Fibroblast of lung (primary cell): ENCODE measurements around the gene OR4X2. TPM values are rescaled to one million over a fixed set of nuclear protein-coding genes. Genes with fewer than 3 reads are reported as not detected.

Source experiments
- DNase-seq, 2 donors: peaks; one replicate each; pipeline versions ENCODE4 v3.0.0 to v3.0.0-alpha.2; 2010; ENCODE audit warnings: low read depth in 2 of 2
- H2AFZ ChIP-seq: 2 replicates; pipeline ENCODE4 v1.5.1; 2012; ENCODE audit warnings: low read length, control low read depth, inconsistent platforms
- H3K27ac ChIP-seq: 2 replicates; pipeline ENCODE4 v1.5.1; 2011; ENCODE audit warnings: low read length, control low read depth; ENCODE audit not compliant: insufficient read depth
- H3K27me3 ChIP-seq: 2 replicates; pipeline ENCODE4 v1.5.1; 2011; ENCODE audit warnings: mild to moderate bottlenecking, low read length; ENCODE audit not compliant: control insufficient read depth, insufficient read depth
- H3K36me3 ChIP-seq: 2 replicates; pipeline ENCODE4 v1.5.1; 2011; ENCODE audit warnings: low read length; ENCODE audit not compliant: control insufficient read depth, insufficient read depth
- H3K4me1 ChIP-seq: 2 replicates; pipeline ENCODE4 v1.5.1; 2011; ENCODE audit warnings: low read length; ENCODE audit not compliant: control insufficient read depth, insufficient read depth; ENCODE audit errors: extremely low read depth
- H3K4me2 ChIP-seq: 2 replicates; pipeline ENCODE4 v1.5.1; 2011; ENCODE audit warnings: low read length, control low read depth; ENCODE audit not compliant: insufficient read depth; ENCODE audit errors: extremely low read depth
- H3K4me3 ChIP-seq, 4 experiments: fragments of 200-600 bp in 1 of 4; sonication (generic) in 1 of 4; replicated peaks in 1 of 4; 2 replicates each; pipeline ENCODE4 v1.5.1; 2011 to 2016; ENCODE audit warnings: low read length in 4 of 4, low read depth in 3 of 4, mild to moderate bottlenecking in 3 of 4, control low read depth in 2 of 4, inconsistent platforms in 1 of 4, mixed read lengths in 1 of 4; ENCODE audit not compliant: insufficient read depth in 1 of 4; ENCODE audit errors: control extremely low read depth in 1 of 4
- H3K79me2 ChIP-seq: 2 replicates; pipeline ENCODE4 v1.5.1; 2012; ENCODE audit warnings: mild to moderate bottlenecking, low read length, inconsistent platforms; ENCODE audit not compliant: control insufficient read depth, insufficient read depth
- H3K9ac ChIP-seq: 2 replicates; pipeline ENCODE4 v1.5.1; 2011; ENCODE audit warnings: mild to moderate bottlenecking, low read length, control low read depth; ENCODE audit not compliant: insufficient read depth
- H3K9me3 ChIP-seq: 2 replicates; pipeline ENCODE4 v1.5.1; 2012; ENCODE audit warnings: low read depth, low read length; ENCODE audit not compliant: control insufficient read depth, insufficient read depth
- H4K20me1 ChIP-seq: 2 replicates; pipeline ENCODE4 v1.5.1; 2011; ENCODE audit warnings: low read length; ENCODE audit not compliant: control insufficient read depth, insufficient read depth; ENCODE audit errors: extremely low read depth
- EZH2 ChIP-seq: IDR thresholded peaks from 2 replicates; pipeline ENCODE4 v1.5.1; 2012; ENCODE audit warnings: low read length, control low read depth, mild to moderate bottlenecking; ENCODE audit errors: missing control alignments
- polyA plus RNA-seq, 2 donors: library from polyadenylated mRNA; depleted of rRNA in 1 of 2; stranded (reverse) in 1 of 2; unstranded in 1 of 2; fragments of >200 nt; gene quantifications; 2 replicates each; pipeline ENCODE4 v1.2.1, GENCODE V29; 2011 to 2012; ENCODE audit warnings: missing spikeins in 1 of 2
- total RNA-seq: library from RNA; depleted of rRNA; stranded (reverse); fragments of >200 nt; gene quantifications from 2 replicates; pipeline ENCODE4 v1.2.1, GENCODE V29; 2014
- TF ChIP-seq, protein P1 (sequence below), 2 donors: IDR thresholded peaks in 1 of 2; conservative IDR thresholded peaks in 1 of 2; 1 replicate in 1 of 2; 2 replicates in 1 of 2; pipeline ENCODE4 v1.5.1; 2011 to 2012; ENCODE audit warnings: low read length in 2 of 2, control low read depth in 1 of 2, inconsistent platforms in 1 of 2, low read depth in 1 of 2, mild to moderate bottlenecking in 1 of 2

The OR4X2 gene
- total and polyA plus RNA-seq, 2 donors (not counting 1 experiment from before 2014, with no cell fraction given) = not detected

DNA sequence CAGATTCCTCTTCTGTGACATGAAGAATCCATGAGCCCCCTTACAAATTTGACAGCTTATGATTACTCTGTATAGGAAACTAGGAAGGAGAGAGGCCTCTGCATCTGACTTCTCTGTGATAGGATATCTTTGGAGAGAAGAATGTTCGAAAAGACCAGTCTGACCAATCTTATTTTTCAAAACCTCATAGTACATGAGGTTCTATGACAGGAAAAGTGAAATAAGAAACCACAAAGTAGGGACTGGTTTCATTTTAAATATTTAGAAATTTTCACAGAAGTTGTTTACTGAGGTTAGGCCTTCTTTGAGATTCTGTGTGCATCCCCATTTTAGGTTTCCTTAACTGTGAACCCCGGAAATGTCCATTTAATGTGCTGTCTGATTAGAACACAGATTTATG is 16.7 kb downstream of the OR4X2 start:
- H3K79me2 ChIP-seq = no peaks in the 10 kb centered on the region
- H3K9ac ChIP-seq = no peak overlapping the region
- H3K9me3 ChIP-seq = no peaks in the 10 kb centered on the region
- H3K4me3 ChIP-seq = no peak overlapping the region
- H3K4me2 ChIP-seq = no peak overlapping the region
- no peaks in the 10 kb centered on the region for H3K4me1 ChIP-seq
- TF ChIP-seq, protein P1, sequence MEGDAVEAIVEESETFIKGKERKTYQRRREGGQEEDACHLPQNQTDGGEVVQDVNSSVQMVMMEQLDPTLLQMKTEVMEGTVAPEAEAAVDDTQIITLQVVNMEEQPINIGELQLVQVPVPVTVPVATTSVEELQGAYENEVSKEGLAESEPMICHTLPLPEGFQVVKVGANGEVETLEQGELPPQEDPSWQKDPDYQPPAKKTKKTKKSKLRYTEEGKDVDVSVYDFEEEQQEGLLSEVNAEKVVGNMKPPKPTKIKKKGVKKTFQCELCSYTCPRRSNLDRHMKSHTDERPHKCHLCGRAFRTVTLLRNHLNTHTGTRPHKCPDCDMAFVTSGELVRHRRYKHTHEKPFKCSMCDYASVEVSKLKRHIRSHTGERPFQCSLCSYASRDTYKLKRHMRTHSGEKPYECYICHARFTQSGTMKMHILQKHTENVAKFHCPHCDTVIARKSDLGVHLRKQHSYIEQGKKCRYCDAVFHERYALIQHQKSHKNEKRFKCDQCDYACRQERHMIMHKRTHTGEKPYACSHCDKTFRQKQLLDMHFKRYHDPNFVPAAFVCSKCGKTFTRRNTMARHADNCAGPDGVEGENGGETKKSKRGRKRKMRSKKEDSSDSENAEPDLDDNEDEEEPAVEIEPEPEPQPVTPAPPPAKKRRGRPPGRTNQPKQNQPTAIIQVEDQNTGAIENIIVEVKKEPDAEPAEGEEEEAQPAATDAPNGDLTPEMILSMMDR (conservative IDR thresholded peaks at IDR 0.05 in 1 of 2, IDR thresholded peaks at IDR 0.05 in 1 of 2; ENCODE audit: low read depth in 1 of 2, low read length in 2 of 2) = no peak
- TF ChIP-seq EZH2 = no peak
- H3K36me3 ChIP-seq = no peaks in the 10 kb centered on the region
- DNase-seq = no peak
- no peaks in the 10 kb centered on the region for H3K27me3 ChIP-seq
- no peak overlapping the region for H2AFZ ChIP-seq
- H4K20me1 ChIP-seq = no peaks in the 10 kb centered on the region
- H3K27ac ChIP-seq = no peak overlapping the region

DNA sequence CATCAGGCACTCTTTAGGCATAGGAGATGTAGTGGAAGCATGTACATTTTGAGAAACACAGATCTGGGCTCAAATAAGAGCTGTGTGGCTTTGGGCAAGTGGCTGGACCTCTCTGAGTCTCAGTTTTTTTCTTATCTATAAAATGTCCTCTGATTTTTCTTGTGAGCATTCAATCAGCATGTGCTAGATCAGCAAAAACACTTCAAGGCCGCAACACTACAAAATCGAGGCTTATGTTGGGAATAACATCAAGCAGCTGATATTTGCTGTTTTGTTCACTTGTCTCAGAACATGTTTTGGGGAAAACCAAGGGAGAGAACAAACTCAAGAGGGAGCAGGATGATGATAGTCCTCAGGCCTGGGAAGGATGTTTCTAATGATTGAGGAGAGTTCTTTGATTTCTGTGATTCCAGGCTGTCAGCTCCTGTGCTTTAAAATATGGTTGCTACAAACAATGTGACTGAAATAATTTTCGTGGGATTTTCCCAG is 18.6 kb downstream of the OR4X2 start, which contains the start of gene OR4X1:
Gene OR4X1 (plus strand): TSS at position 439 of the 489 bp plus-strand sequence. CDS start 0 bp downstream, at position 439.
- Histone ChIP-seq H3K27ac (no peak within 1 kb of the TSS), H3K79me2 (no peaks in the 10 kb centered on the region), H3K27me3 (no peaks in the 10 kb centered on the region), H3K9ac (no peak within 1 kb of the TSS), H3K9me3 (no peaks in the 10 kb centered on the region), H3K36me3 (no peaks in the 10 kb centered on the region), H4K20me1 (no peaks in the 10 kb centered on the region), H3K4me1 (no peaks in the 10 kb centered on the region), H3K4me2 (no peak within 1 kb of the TSS), H3K4me3 (no peak within 1 kb of the TSS), H2AFZ (no peak within 1 kb of the TSS)
- DNase-seq = no peak
- no peak for TF ChIP-seq EZH2
- TF ChIP-seq, protein P1 (conservative IDR thresholded peaks at IDR 0.05 in 1 of 2, IDR thresholded peaks at IDR 0.05 in 1 of 2; ENCODE audit: low read depth in 1 of 2, low read length in 2 of 2) = no peak

DNA sequence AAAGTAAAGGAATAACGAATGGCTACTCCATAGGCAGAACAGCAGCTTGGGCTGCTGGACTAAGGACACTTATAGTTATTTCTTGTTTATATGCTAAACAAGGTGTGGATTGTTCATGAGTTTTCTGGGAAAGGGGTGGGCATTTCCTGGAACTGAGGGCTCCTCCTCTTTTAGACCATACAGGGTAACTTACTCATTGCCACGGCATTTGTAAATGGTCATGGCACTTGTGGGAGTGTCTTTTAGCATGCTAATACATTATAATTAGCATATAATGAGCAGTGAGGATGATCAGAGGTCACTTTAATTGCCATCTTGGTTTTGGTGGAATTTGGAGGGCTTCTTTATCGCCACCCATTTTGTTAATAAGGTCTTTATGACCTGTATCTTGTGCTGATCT is 25.7 kb downstream of the OR4X2 start:
- no peaks in the 10 kb centered on the region for H4K20me1 ChIP-seq
- no peaks in the 10 kb centered on the region for H3K36me3 ChIP-seq
- no peak overlapping the region for H3K27ac ChIP-seq
- H3K4me1 ChIP-seq = no peaks in the 10 kb centered on the region
- no peaks in the 10 kb centered on the region for H3K9me3 ChIP-seq
- H3K79me2 ChIP-seq = no peaks in the 10 kb centered on the region
- DNase-seq = no peak
- H3K27me3 ChIP-seq = no peaks in the 10 kb centered on the region
- H2AFZ ChIP-seq = no peak overlapping the region
- H3K9ac ChIP-seq = no peak overlapping the region
- TF ChIP-seq, protein P1 (conservative IDR thresholded peaks at IDR 0.05 in 1 of 2, IDR thresholded peaks at IDR 0.05 in 1 of 2; ENCODE audit: low read depth in 1 of 2, low read length in 2 of 2) = no peak
- TF ChIP-seq EZH2 = no peak
- H3K4me2 ChIP-seq = no peak overlapping the region
- no peak overlapping the region for H3K4me3 ChIP-seq
